Activated CD8-positive, alpha-beta memory T cell treated with anti-CD3 and anti-CD28 coated beads for 1 hour (primary cell): ENCODE measurements around the gene VAPB.

Experiments
- DNase-seq, 2 donors: peaks; one replicate each; pipeline ENCODE4 v3.0.0-alpha.2; 2020; ENCODE audit warnings: low read depth in 1 of 2; ENCODE audit errors: extremely low read depth in 1 of 2

VAPB gene

DNA sequence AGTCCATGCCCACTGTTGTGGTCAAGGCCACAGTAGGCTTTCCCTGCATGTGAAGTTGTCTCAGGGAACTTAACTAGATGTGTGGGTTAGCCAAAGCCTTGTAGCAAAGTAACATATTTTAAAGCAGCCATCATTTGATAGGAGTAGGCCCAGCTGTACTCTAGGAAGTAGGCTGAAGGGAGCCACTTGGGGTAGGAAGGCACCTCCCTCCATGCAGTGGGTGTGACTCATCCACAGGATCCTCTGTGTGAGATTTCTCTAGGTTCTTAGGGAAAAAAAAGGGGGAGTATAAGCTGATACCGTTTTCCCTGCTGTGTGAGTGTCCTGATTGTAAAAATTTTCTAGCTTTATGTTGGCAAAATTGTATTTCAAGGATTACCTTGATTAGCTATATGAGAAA is 44.7 kb downstream of the VAPB start:
- no peak for DNase-seq

GRCh38 chr20:58434326-58434725 is 45.3 kb downstream of the VAPB start:
- DNase-seq, result no peak

DNA sequence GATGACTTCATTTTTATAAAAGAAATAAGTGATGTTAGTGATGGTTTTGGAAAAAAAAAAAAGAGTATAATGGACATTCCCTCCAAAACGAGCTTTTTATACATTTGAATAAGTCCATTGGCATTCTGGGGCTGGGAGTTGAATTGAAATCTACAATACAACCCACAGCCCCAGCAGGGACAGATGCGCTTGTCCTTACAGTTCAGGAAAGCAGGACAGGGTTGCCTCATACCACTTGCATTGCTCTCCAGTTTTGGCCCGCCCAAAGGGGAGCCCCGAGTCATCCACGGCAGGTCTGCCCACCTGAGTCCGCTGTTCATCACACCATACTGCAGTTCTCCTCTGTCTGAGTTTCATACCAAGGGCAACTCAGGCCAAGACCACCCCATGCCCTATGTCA is 46.2 kb downstream of the VAPB start:
- no peak for DNase-seq

- DNase-seq, result no peak
Measured at GRCh38 chr20:58436868-58437645, 48.0 kb downstream of the VAPB start.

DNA sequence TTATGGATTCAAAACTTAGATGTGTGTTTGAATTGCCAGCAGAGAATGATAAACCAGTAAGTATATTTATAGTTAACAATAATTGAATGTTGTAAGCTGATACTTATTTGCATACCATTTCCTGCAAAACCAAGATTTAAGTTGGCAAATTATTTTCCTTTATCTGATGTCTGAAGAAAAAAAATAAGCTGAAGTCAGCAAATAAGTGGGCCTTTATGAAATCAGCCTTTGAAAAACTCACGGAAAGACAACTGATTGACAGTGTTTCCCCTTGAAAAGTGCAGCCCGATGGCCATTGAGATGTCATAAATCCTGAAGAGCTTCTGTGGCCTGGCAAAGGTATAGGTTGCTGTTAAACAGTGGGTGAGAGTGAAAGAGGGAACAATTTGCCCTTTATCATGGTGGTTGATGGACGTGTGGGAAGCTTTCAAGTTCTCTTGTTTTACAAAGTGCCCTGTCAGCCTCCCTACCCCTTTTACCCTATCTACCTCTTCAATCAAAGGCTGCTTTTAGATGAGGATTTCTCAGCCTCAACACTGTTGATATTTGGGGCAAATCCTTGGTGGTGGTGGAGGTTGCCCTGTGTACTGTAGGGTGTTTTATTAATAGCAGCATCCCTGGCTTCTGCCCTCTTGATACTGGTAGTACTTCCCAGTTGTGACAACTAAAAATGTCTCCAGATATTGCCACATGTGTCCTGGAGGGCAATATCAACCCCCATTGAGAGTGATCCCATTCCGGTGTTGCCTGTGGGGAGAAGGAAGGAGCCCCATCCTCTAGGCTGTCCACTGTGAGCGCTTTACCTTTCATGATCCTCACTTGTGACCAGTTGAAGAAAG is 50.2 kb downstream of the VAPB start:
- no peak for DNase-seq

DNA sequence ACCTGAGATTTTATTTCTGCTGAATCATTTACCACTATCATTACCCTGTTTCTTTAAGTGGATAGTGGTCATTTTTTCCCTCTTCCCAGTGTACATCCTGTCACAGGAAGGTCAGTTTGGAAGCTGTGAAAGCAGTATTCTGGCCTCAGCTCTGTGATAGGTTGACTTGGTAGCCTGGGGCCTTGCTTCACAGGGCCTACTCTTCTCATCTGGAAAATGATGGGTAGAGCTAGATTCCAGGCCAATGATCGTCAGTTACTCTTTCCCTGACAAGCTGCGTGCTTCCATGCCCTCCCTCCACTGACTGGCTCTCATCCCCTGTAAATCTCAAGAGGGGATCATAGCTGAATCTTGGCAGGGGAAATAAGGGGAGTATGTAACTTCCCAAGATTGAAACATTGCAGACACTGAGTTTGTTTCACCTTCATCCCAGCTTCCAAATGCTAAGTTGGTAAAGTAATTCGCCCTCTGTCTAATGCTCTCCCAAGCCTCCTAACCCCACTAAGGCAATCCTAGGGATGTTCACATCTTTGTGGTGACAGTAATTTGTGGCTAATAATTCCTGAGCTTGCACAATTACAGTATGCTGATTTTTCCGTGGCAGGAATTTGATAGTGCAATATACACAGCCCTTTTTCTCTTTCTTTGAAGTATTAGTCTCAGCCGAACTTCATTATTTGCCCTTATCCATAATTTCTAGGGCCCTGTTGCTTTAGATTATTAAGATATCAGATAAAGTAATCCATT is 51.2 kb downstream of the VAPB start:
- no peak for DNase-seq

- DNase-seq, result no peak
Measured at GRCh38 chr20:58441723-58442122, 52.7 kb downstream of the VAPB start.

GRCh38 chr20:58444746-58445255 is 55.8 kb downstream of the VAPB start:
- DNase-seq, result no peak

DNA sequence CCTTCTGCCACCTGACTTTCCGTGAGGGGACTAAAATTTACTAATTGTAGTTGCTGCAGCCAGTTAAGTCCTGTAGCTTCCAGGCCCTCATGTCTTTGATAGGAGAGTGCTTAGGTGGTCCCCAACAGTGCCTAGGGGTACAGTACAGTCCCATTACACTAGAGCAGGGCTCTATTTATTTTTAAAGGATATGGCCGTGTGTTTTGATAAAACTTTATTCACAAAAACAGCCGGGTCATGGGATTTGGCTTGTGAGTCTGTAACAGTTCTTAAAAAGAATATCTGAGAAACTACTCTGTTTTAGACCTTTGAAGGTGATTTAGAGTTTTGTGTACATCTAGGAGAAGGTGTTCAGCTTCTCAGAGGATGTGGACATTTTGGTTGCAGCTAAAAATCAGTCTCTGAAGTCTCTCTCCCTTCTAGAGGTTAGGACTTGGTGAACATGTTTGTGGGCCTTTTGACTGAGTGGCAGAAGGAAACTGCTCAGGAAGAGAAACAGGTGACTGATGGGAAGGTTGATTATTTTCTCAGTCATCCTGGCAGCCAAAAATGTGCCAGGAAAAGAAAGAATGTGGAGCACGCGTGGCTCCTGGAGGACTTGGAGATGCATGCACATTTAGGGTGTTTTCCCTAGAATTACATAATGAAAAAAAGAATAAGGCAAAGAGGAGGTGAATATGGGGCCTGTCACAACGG is 57.4 kb downstream of the VAPB start:
- DNase-seq, result no peak

GRCh38 chr20:58446960-58447265 is 57.9 kb downstream of the VAPB start:
- no peak for DNase-seq

GRCh38 chr20:58447511-58448391 is 58.7 kb downstream of the VAPB start:
- peak in 1 of 2 donors; percentile 24 for DNase-seq

GRCh38 chr20:58448958-58449357 is 59.9 kb downstream of the VAPB start:
- no peak for DNase-seq

GRCh38 chr20:58449681-58450221 is 60.7 kb downstream of the VAPB start:
- no peak for DNase-seq

DNA sequence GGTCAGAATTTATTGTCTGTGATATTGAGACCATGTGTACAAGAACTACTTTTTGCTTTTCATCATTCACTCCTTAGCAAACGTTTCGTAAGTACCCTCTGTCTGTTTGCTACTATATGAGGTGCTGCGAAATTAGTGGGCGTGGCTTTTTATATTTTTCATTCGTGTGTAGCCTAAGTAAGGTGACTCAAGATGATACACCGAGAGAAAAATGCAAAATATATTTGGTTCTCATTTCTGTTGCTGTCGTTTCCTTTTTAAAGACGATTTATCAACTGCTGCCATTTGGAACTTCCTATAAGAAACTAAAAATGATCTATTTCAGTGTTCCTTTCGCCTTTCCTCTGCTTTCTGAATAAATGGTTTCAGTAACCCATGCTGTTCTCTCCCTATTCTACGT is 61.2 kb downstream of the VAPB start:
- DNase-seq, result no peak

GRCh38 chr20:58452667-58453255 is 63.7 kb downstream of the VAPB start:
- DNase-seq, result no peak

DNA sequence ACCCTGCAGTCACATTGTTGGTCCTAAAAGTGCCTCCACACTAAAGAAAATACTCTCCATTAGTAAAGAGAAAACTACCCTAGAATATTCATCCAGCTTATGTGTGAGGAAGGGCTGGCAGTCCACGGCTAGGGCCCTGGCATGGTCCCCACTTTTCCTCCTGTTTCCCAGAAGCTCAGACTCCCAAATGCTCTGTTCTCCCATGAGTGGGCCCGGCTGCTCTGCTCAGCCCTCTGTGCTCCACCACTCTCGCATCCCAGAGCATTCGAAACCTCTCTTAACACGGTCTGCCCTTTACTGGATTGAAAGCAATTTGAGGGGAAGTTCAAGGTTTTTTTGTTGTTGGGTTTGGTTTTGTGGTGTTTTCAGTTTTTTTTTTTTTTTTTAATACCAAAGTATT is 64.4 kb downstream of the VAPB start:
- no peak for DNase-seq

- no peak for DNase-seq
Measured at GRCh38 chr20:58454460-58454859, 65.4 kb downstream of the VAPB start.

DNA sequence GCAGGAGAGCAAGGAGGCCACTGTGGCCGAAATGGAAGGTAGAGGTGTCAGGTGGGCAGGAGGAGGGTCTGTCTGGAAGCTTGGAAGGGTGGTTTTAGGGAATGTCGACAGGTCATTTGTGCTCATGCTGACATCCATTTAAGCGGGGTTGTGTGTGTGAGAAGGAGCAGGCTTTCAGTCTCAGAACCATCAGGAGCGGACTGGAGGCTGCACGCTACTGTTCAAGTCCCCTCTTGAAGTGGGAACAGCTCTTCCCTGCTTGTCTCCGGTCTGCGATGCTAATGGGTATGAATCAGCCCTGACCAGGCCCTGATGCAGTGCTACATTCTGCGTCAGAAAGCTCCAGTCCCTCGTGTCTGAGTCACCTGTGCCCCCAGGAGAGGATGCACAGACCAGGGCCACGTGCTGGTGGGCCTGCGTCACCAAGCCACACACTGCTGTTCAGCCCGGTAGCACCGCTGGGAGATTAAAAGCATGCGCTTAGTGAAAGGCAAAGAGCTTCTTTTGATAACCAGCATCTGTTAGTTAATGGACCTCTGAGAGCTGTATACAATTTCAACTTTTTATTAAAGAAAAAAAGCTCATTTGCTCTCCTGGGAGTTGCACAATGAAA is 68.2 kb downstream of the VAPB start:
- DNase-seq, result no peak
